K562 (cell line): Measurements from ENCODE around the gene ANAPC2. TPM values are rescaled to one million over a fixed set of nuclear protein-coding genes. Genes with fewer than 3 reads are reported as not detected.

Experiments used
- GABPB1 ChIP-seq: sonication (generic); formaldehyde crosslinking; IDR thresholded peaks from 2 replicates; pipeline ENCODE4 v1.8.0; 2022; ENCODE audit warnings: mild to moderate bottlenecking, missing genetic modification reagents
- HMGN3 ChIP-seq: IDR thresholded peaks from 2 replicates; pipeline ENCODE4 v1.6.1; 2011; ENCODE audit warnings: borderline replicate concordance, low read depth, mild to moderate bottlenecking, mixed read lengths, low read length; ENCODE audit not compliant: insufficient read length; ENCODE audit errors: extremely low read depth
- IFI16 ChIP-seq: fragments of 250-450 bp; sonication (Bioruptor Pico); IDR thresholded peaks from 2 replicates; pipeline ENCODE4 v2.1.2; 2022; ENCODE audit warnings: mild to moderate bottlenecking, inconsistent platforms
- KDM5B ChIP-seq: fragments of 200-600 bp; sonication (generic); IDR thresholded peaks from 2 replicates; pipeline ENCODE4 v1.6.1; 2012; ENCODE audit warnings: low read depth, mild to moderate bottlenecking, moderate library complexity, low read length, control low read depth, inconsistent platforms; ENCODE audit not compliant: insufficient replicate concordance
- MYBL2 ChIP-seq, 2 experiments: fragments of 450-650 bp in 1 of 2; sonication (generic) in 1 of 2; formaldehyde crosslinking in 1 of 2; IDR thresholded peaks; 2 replicates each; pipeline versions ENCODE4 v1.6.1 to v1.8.1; 2017 to 2022; ENCODE audit warnings: borderline replicate concordance in 1 of 2, inconsistent platforms in 1 of 2, low read depth in 1 of 2, mild to moderate bottlenecking in 1 of 2, missing genetic modification reagents in 1 of 2, moderate library complexity in 1 of 2
- NCOA1 ChIP-seq: fragments of 450-650 bp; IDR thresholded peaks from 2 replicates; pipeline ENCODE4 v1.6.1; 2016; ENCODE audit warnings: low read depth
- NEUROD1 ChIP-seq: fragments of 150-350 bp; IDR thresholded peaks from 2 replicates; pipeline ENCODE4 v1.6.1; 2014; ENCODE audit warnings: borderline replicate concordance, low read length, low read depth; ENCODE audit not compliant: partially characterized antibody
- POLR3A ChIP-seq: IDR thresholded peaks from 2 replicates; pipeline ENCODE4 v1.6.1; 2011; ENCODE audit warnings: borderline replicate concordance, mild to moderate bottlenecking, moderate library complexity; ENCODE audit not compliant: insufficient read length, insufficient read depth; ENCODE audit errors: extremely low read depth
- SAP30 ChIP-seq: fragments of 200-600 bp; sonication (generic); IDR thresholded peaks from 2 replicates; pipeline ENCODE4 v1.6.1; 2012; ENCODE audit warnings: borderline replicate concordance, low read depth, mild to moderate bottlenecking, moderate library complexity, low read length, control low read depth, inconsistent platforms; ENCODE audit not compliant: insufficient read depth, poor library complexity, severe bottlenecking
- SMAD4 ChIP-seq: fragments of 250-450 bp; sonication (Bioruptor Pico); conservative IDR thresholded peaks from 2 replicates; pipeline ENCODE4 v1.8.0; 2021; ENCODE audit warnings: inconsistent platforms, mild to moderate bottlenecking, moderate library complexity
- SRF ChIP-seq, 2 experiments: fragments of 250-450, 450-650 bp in 1 of 2; sonication (Bioruptor Pico) in 1 of 2; sonication (generic) in 1 of 2; formaldehyde crosslinking; IDR thresholded peaks; 2 replicates each; pipeline versions ENCODE4 v1.5.0 to v1.5.1; 2020 to 2022; ENCODE audit warnings: mild to moderate bottlenecking in 1 of 2, missing genetic modification reagents in 1 of 2
- TAF9B ChIP-seq: fragments of 450-650 bp; IDR thresholded peaks from 2 replicates; pipeline ENCODE4 v1.6.1; 2018; ENCODE audit warnings: mild to moderate bottlenecking; ENCODE audit not compliant: partially characterized antibody
- ZNF184 ChIP-seq: sonication (generic); formaldehyde crosslinking; IDR thresholded peaks from 2 replicates; pipeline ENCODE4 v1.5.0; 2020; ENCODE audit warnings: missing genetic modification reagents
- ZNF23 ChIP-seq: fragments of 250-450 bp; sonication (Bioruptor Pico); IDR thresholded peaks from 2 replicates; pipeline ENCODE4 v1.4.0; 2020; ENCODE audit warnings: mild to moderate bottlenecking
- ZNF431 ChIP-seq: sonication (generic); formaldehyde crosslinking; IDR thresholded peaks from 2 replicates; pipeline ENCODE4 v1.8.0; 2022; ENCODE audit warnings: mild to moderate bottlenecking, missing genetic modification reagents
- ZNF583 ChIP-seq: fragments of 250-450 bp; sonication (Bioruptor Pico); IDR thresholded peaks from 2 replicates; pipeline ENCODE4 v1.4.0; 2020
- polyA plus RNA-seq, 8 experiments: library from polyadenylated mRNA; depleted of rRNA in 4 of 8; stranded (reverse) in 5 of 8; unstranded in 3 of 8; fragments of >200 nt; fragmentation: Nextera tagmentation in 2 of 8; fragmentation: Illumina TruSeq in 1 of 8; extraction: Ambion mirVana in 2 of 8; extraction: Trizol in 1 of 8; gene quantifications; 2 replicates each; pipeline versions ENCODE4 v1.2.1 to v1.2.3, GENCODE V29; 2011 to 2014; ENCODE audit warnings: inconsistent platforms in 1 of 8, missing spikeins in 1 of 8
- total RNA-seq, 7 experiments: library from RNA; depleted of rRNA in 6 of 7; stranded (reverse); fragments of >200 nt in 6 of 7; fragmentation: Illumina TruSeq in 2 of 7; extraction: Trizol in 2 of 7; gene quantifications; 2 replicates each; pipeline versions ENCODE4 v1.2.1 to v1.2.3, GENCODE V29; 2011 to 2021; ENCODE audit warnings: low replicate concordance in 1 of 7
- TF ChIP-seq, protein P1 (sequence below): sonication (generic); formaldehyde crosslinking; IDR thresholded peaks from 2 replicates; pipeline ENCODE4 v1.8.1; 2023; ENCODE audit warnings: mild to moderate bottlenecking, missing genetic modification reagents
- TF ChIP-seq, protein P2 (sequence below), 2 experiments: fragments of 450-650 bp in 1 of 2; sonication (generic) in 1 of 2; formaldehyde crosslinking; conservative IDR thresholded peaks; 2 replicates each; pipeline versions ENCODE4 v1.4.0 to v1.8.1; 2020 to 2022; ENCODE audit warnings: mild to moderate bottlenecking in 1 of 2, missing genetic modification reagents in 1 of 2
- TF ChIP-seq, protein P3 (sequence below): fragments of 450-650 bp; formaldehyde crosslinking; IDR thresholded peaks from 2 replicates; pipeline ENCODE4 v1.4.0; 2020; ENCODE audit warnings: mild to moderate bottlenecking, mixed read lengths

Gene ANAPC2
- total and polyA plus RNA-seq, 9 of the 15 experiments (the other 6 are each of a cell fraction or from before 2014, with no cell fraction given), result 0.11 to 56.5 (median 17.1) TPM; not detected in 1

DNA sequence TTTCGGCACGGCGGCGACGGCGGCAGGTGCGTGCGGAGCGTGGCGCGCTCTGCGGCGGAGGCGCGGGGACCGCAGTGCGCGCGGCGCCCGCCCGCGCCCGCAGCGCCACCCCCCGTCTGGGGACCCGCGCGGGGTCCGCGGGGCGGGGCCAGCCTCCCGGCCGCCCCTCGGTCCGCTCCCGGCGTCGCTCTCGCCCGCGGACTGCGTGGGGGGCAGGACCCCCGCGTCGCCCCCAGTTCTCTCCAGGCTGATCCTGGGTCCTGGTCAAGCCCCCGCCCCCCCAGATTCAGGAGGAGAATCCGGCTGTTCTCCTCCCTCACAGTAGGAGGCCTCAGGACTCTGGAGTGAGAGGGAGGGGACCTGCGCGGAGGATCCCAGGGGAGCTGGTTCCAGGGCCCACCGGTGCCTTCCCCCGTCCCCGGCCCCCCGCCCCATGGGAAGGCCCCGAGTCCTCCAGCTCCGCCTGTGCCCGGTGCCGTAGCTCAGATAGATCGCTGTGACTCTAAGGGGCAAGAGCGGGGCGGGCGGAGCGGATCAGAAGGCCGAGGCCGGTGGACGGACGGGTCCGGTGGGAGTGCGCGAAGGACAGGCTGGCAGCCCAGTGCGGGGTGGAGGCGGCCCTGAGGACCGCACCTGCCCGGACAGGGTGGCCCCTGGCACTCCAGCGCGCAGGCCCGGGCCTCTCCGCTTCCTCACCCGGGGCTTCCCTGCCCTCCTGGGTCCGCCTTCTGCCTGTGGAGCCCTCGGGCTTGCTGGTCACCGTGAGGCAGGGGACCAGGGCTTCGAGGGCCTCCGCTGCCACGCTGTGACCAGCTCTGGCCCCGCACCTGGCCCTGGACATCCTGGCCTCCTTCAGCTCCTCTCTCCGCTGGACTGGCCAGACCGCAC is 34.1 kb upstream of the ANAPC2 start, which contains the start of gene RNF208 (continued):
- TF ChIP-seq SAP30 (no peak), HMGN3 (no peak), ZNF431 (no peak), NCOA1 (no peak), IFI16 (CRISPR knock-in tag) (no peak), SRF (CRISPR knock-in tag; IDR thresholded peaks at IDR 0.05) (no peak), GABPB1 (CRISPR knock-in tag) (no peak), ZNF23 (CRISPR knock-in tag) (no peak), NEUROD1 (no peak), POLR3A (no peak), MYBL2 (IDR thresholded peaks at IDR 0.05; ENCODE audit: low read depth) (no peak), MYBL2 (CRISPR knock-in tag; IDR thresholded peaks at IDR 0.05; ENCODE audit: borderline replicate concordance) (no peak), TAF9B (no peak), ZNF583 (CRISPR knock-in tag) (0 out of 2 replicates have a peak, but pooled peaks have one; percentile 25), SMAD4 (CRISPR knock-in tag) (no peak), ZNF184 (CRISPR knock-in tag) (no peak), KDM5B (peak; percentile 29)
- TF ChIP-seq, protein P1, sequence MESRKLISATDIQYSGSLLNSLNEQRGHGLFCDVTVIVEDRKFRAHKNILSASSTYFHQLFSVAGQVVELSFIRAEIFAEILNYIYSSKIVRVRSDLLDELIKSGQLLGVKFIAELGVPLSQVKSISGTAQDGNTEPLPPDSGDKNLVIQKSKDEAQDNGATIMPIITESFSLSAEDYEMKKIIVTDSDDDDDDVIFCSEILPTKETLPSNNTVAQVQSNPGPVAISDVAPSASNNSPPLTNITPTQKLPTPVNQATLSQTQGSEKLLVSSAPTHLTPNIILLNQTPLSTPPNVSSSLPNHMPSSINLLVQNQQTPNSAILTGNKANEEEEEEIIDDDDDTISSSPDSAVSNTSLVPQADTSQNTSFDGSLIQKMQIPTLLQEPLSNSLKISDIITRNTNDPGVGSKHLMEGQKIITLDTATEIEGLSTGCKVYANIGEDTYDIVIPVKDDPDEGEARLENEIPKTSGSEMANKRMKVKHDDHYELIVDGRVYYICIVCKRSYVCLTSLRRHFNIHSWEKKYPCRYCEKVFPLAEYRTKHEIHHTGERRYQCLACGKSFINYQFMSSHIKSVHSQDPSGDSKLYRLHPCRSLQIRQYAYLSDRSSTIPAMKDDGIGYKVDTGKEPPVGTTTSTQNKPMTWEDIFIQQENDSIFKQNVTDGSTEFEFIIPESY, result peak; percentile 44; the same call in 1 of the 2 replicates
- TF ChIP-seq, protein P2, sequence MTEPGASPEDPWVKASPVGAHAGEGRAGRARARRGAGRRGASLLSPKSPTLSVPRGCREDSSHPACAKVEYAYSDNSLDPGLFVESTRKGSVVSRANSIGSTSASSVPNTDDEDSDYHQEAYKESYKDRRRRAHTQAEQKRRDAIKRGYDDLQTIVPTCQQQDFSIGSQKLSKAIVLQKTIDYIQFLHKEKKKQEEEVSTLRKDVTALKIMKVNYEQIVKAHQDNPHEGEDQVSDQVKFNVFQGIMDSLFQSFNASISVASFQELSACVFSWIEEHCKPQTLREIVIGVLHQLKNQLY (CRISPR knock-in tag; conservative IDR thresholded peaks at IDR 0.05), result no peak
- TF ChIP-seq, protein P3, sequence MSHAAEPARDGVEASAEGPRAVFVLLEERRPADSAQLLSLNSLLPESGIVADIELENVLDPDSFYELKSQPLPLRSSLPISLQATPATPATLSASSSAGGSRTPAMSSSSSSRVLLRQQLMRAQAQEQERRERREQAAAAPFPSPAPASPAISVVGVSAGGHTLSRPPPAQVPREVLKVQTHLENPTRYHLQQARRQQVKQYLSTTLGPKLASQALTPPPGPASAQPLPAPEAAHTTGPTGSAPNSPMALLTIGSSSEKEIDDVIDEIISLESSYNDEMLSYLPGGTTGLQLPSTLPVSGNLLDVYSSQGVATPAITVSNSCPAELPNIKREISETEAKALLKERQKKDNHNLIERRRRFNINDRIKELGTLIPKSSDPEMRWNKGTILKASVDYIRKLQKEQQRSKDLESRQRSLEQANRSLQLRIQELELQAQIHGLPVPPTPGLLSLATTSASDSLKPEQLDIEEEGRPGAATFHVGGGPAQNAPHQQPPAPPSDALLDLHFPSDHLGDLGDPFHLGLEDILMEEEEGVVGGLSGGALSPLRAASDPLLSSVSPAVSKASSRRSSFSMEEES (CRISPR knock-in tag), result no peak
